ENCODE results near the gene GNG3. TPM values are rescaled to one million over a fixed set of nuclear protein-coding genes. Genes with fewer than 3 reads are reported as not detected.
A peak's percentile ranks its signal among the peaks of the same experiment; 100 is the strongest.
"Not testable (repeated sequence)": the region's sequence is repeated elsewhere in the genome, so short reads cannot be mapped to it uniquely, and the experiment has no call there.

Gene GNG3
- total RNA-seq, 1 donor from 2014 or later: 1.8 TPM

- TF ChIP-seq, protein P1, sequence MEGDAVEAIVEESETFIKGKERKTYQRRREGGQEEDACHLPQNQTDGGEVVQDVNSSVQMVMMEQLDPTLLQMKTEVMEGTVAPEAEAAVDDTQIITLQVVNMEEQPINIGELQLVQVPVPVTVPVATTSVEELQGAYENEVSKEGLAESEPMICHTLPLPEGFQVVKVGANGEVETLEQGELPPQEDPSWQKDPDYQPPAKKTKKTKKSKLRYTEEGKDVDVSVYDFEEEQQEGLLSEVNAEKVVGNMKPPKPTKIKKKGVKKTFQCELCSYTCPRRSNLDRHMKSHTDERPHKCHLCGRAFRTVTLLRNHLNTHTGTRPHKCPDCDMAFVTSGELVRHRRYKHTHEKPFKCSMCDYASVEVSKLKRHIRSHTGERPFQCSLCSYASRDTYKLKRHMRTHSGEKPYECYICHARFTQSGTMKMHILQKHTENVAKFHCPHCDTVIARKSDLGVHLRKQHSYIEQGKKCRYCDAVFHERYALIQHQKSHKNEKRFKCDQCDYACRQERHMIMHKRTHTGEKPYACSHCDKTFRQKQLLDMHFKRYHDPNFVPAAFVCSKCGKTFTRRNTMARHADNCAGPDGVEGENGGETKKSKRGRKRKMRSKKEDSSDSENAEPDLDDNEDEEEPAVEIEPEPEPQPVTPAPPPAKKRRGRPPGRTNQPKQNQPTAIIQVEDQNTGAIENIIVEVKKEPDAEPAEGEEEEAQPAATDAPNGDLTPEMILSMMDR (IDR thresholded peaks at IDR 0.05; ENCODE audit: unreplicated experiment): no peak
- no peaks in the 10 kb centered on the region for H3K9me3 Mint-ChIP-seq (ENCODE audit: low read depth)
- H3K27ac Mint-ChIP-seq: peak overlapping the region; percentile 69
- H3K4me3 Mint-ChIP-seq (ENCODE audit: low read depth): peak overlapping the region; percentile 99
- no peaks in the 10 kb centered on the region for H3K27me3 Mint-ChIP-seq
- peaks cover 19% of the 10 kb centered on the region for H3K4me1 Mint-ChIP-seq (ENCODE audit: low read depth)
- DNase-seq (ENCODE audit: low spot score, unreplicated experiment): no peak
- H3K36me3 Mint-ChIP-seq (ENCODE audit: insufficient read depth): peaks cover 12% of the 10 kb centered on the region
Measured at GRCh38 chr11:62673196-62673525, 34.3 kb upstream of the GNG3 start.

- not testable (repeated sequence) for H3K9me3 Mint-ChIP-seq (ENCODE audit: low read depth); DNase-seq (ENCODE audit: low spot score, unreplicated experiment); H3K27ac Mint-ChIP-seq; H3K27me3 Mint-ChIP-seq; H3K4me3 Mint-ChIP-seq (ENCODE audit: low read depth)
- peaks cover 12% of the 10 kb centered on the region for H3K36me3 Mint-ChIP-seq (ENCODE audit: insufficient read depth)
- peaks cover 22% of the 10 kb centered on the region for H3K4me1 Mint-ChIP-seq (ENCODE audit: low read depth)
Measured at GRCh38 chr11:62675415-62675814, 32.1 kb upstream of the GNG3 start.

DNA sequence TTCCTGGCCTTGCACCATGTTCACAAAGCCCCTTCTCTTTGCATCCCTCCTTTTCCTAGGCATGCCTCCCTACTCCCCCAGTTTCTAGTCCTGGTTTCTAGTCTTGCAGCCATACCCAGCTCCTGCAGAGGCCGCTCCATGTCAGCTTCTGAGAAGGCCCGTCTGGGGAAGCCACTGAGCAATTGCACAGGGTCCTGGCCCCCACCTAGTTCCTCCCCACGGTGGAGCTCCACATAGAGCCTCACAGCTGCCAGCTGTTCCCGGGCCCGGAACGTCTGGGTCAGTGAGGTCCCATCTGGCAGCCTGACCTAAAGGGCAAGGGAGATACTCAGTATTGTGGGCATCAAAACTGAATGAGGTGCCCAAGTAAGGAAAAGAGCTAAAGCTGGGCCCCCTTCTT lies 30.8 kb upstream of the GNG3 start:
- H3K4me3 Mint-ChIP-seq (ENCODE audit: low read depth): peak overlapping the region; percentile 86
- peaks cover 12% of the 10 kb centered on the region for H3K36me3 Mint-ChIP-seq (ENCODE audit: insufficient read depth)

GRCh38 chr11:62677156-62677555 lies 30.3 kb upstream of the GNG3 start:
- no peak overlapping the region for H3K27ac Mint-ChIP-seq
- peaks cover 16% of the 10 kb centered on the region for H3K4me1 Mint-ChIP-seq (ENCODE audit: low read depth)
- TF ChIP-seq, protein P1 (IDR thresholded peaks at IDR 0.05; ENCODE audit: unreplicated experiment): no peak
- peaks cover 12% of the 10 kb centered on the region for H3K36me3 Mint-ChIP-seq (ENCODE audit: insufficient read depth)
- no peaks in the 10 kb centered on the region for H3K9me3 Mint-ChIP-seq (ENCODE audit: low read depth)
- DNase-seq (ENCODE audit: low spot score, unreplicated experiment): no peak
- H3K4me3 Mint-ChIP-seq (ENCODE audit: low read depth): peak overlapping the region; percentile 86
- no peaks in the 10 kb centered on the region for H3K27me3 Mint-ChIP-seq

More for the DNA sequence above, 30.8 kb upstream of the GNG3 start:
- Mint-ChIP-seq H3K9me3 (ENCODE audit: low read depth) (no peaks in the 10 kb centered on the region), H3K27me3 (no peaks in the 10 kb centered on the region), H3K27ac (peak overlapping the region; percentile 20), H3K4me1 (ENCODE audit: low read depth) (peaks cover 17% of the 10 kb centered on the region)
- no peak for DNase-seq (ENCODE audit: low spot score, unreplicated experiment)
- TF ChIP-seq, protein P1 (IDR thresholded peaks at IDR 0.05; ENCODE audit: unreplicated experiment): no peak

DNA sequence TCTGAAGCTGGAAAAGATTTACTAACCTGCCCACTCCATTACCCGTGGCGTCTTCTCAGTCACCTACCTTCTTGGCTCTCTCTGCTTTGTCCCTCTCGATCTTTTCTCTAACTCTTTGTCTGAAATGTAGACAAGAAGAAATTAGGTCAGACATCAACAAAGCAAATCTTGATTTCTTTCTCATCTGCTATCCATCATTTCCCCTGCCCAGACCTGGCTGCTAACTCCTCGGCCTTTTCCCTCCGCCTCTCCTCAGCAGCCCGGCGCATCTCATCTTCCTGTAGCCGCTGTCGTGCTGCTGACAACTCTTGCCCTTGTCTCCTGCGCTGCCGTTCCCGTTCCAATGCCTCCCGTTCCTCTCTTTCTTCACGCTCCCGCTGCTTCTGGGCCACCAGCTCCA lies 29.8 kb upstream of the GNG3 start:
- H3K27me3 Mint-ChIP-seq: no peaks in the 10 kb centered on the region
- DNase-seq (ENCODE audit: low spot score, unreplicated experiment): no peak
- peaks cover 12% of the 10 kb centered on the region for H3K36me3 Mint-ChIP-seq (ENCODE audit: insufficient read depth)
- TF ChIP-seq, protein P1 (IDR thresholded peaks at IDR 0.05; ENCODE audit: unreplicated experiment): no peak
- H3K27ac Mint-ChIP-seq: peak overlapping the region; percentile 86
- no peaks in the 10 kb centered on the region for H3K9me3 Mint-ChIP-seq (ENCODE audit: low read depth)
- H3K4me1 Mint-ChIP-seq (ENCODE audit: low read depth): peaks cover 12% of the 10 kb centered on the region
- H3K4me3 Mint-ChIP-seq (ENCODE audit: low read depth): peak overlapping the region; percentile 86

GRCh38 chr11:62678433-62678769 lies 29.1 kb upstream of the GNG3 start:
- Mint-ChIP-seq H3K27me3 (no peaks in the 10 kb centered on the region), H3K9me3 (ENCODE audit: low read depth) (no peaks in the 10 kb centered on the region), H3K36me3 (ENCODE audit: insufficient read depth) (peaks cover 12% of the 10 kb centered on the region), H3K27ac (peak overlapping the region; percentile 92), H3K4me3 (ENCODE audit: low read depth) (peak overlapping the region; percentile 86), H3K4me1 (ENCODE audit: low read depth) (peaks cover 12% of the 10 kb centered on the region)
- TF ChIP-seq, protein P1 (IDR thresholded peaks at IDR 0.05; ENCODE audit: unreplicated experiment): no peak
- DNase-seq (ENCODE audit: low spot score, unreplicated experiment): no peak

All from progenitor cell of endocrine pancreas (in vitro differentiated cells).